ENCODE results near the gene ZNF674.
A peak's percentile ranks its signal among the peaks of the same experiment; 100 is the strongest.

ZNF674 gene

GRCh38 chrX:46545111-46546005 is at the start of gene ZNF674:
TSS of gene ZNF674 (minus strand) at chrX:46545421. CDS start at chrX:46542087, 3,334 bp downstream.
- peak; percentile 91 for DNase-seq

DNA sequence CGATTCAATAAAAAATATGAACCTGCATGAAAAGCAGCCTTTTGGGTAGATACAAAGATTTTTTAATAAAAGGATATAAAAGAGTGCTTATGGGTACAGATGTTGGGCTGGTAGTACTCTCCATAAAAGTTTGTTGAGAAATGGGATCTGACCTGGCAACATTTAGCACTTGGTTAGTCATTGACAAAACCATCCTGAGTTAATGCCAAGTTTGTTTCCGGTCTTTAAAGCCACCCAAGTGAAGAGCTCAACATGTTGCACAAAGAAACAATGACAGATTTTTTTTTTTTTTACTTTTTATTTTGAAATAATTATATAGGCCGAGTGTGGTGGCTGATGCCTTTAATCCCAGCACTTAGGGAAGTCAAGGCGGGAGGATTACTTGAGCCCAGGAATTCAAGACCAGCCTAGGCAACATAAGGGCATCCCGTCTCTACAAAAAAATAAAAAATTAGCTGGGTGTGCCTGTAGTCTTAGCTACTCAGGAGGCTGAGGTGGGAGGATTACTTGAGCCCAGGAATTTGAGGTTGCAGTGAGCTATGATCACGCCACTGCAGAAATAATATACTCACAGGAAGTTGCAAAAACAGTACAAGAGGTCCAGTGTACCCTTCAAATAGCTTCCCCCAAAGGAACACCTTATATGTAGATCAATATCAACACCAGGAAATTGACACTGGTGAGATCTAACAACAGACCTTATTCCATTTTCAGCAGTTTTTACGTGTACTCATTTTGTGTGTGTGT is 44.9 kb upstream of the ZNF674 start:
- no peak for DNase-seq

- peak; percentile 44 for DNase-seq
These were observed 43.0 kb upstream of the ZNF674 start for GRCh38 chrX:46588263-46588662.

DNA sequence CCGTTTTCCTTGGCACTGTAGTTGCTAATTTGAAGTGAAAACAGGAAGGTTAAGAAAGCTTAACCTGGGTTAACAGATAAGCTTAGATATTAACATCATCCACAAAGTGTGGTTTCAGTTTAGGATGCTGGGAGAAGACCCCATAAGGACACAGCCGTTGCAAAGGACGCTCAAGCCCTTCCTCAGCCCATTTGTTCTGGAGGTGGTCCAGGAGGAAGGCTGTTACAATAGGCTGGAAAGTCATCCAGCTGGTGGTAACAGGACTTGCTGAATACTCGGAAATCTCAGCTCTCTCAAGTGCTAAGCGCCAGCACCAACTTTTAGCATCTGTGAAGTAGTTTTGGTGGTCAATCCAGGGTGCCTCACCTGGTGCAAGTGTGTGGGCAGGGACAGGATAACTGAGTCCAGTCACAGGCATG is 42.5 kb upstream of the ZNF674 start:
- no peak for DNase-seq

DNA sequence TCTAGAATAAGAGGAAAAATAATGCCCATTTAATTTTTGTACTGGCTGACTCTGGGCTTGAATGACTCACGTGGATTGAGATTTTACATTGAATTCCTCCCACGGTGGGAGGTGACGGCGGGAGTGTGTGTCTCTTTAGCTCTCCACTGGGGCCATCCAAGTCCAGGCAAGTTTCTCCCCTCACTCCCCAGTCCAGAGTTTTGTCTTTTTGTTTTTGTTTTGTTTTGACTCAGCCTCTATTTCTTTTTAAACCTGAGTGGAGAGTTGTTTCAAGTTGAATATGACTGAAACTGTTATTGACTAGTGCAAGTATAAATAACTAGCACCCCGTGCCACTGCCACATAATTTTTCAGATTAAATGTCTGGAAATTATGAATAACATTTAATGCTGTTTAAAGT is 41.9 kb upstream of the ZNF674 start:
- no peak for DNase-seq

DNA sequence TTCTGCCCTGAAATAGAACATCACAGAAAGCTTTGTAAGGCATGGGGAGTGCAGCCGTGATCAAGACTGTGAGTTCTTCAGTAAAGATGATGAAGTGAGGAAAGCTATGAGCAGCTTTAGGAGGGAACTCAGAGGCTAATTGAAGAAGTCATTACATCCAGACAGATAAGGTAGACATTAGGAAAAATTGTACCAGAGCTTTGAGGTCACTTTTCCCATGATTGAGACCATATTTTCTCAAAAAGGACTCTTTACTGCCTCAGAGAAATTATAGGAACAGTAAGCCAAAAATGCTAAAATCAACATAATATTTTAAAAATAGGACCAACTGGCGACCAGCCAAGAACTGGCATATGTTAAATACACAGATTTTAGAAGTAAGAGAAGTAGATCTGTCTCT is 39.5 kb upstream of the ZNF674 start:
- no peak for DNase-seq

DNA sequence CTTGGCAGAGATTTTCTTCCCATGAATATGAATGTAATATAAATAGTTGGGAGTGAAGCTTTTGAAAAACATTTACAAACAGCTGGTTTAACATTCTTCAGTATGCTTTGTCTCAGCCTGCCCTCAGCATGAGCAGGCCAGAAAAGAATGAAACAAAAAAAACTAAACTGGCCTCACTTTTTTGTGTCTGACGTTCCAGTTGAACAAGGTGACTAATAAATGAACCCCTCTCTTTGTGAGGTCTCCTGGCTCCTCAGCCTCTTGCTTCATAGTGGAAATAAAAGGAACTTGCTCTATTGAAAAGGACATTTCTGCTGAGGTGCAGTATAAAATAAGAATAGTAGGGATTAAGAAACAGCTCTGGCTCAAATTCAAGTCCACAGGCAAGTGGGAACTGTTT is 37.7 kb upstream of the ZNF674 start:
- no peak for DNase-seq

GRCh38 chrX:46582325-46582724 is 37.1 kb upstream of the ZNF674 start:
- no peak for DNase-seq

DNA sequence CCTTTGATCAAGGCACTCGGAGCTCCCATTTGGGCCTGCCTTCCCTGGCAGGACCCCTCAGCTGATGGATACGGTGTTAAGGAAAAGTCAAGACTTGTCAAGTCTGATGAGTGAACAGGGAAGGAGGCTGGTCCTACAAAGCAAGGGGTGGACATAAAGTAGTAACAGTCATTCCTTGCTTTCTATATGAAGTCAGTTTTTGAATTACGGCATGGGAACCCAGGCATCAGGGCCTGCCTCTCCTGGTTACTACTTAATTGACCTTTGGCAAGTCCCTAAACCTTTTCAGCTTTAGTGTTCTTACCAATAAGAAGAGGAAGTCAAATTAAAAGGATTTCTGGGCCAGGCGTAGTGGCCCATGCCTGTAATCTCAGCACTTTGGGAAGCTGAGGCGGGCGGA is 35.4 kb upstream of the ZNF674 start:
- no peak for DNase-seq

GRCh38 chrX:46579250-46579649 is 34.0 kb upstream of the ZNF674 start:
- DNase-seq: no peak

DNA sequence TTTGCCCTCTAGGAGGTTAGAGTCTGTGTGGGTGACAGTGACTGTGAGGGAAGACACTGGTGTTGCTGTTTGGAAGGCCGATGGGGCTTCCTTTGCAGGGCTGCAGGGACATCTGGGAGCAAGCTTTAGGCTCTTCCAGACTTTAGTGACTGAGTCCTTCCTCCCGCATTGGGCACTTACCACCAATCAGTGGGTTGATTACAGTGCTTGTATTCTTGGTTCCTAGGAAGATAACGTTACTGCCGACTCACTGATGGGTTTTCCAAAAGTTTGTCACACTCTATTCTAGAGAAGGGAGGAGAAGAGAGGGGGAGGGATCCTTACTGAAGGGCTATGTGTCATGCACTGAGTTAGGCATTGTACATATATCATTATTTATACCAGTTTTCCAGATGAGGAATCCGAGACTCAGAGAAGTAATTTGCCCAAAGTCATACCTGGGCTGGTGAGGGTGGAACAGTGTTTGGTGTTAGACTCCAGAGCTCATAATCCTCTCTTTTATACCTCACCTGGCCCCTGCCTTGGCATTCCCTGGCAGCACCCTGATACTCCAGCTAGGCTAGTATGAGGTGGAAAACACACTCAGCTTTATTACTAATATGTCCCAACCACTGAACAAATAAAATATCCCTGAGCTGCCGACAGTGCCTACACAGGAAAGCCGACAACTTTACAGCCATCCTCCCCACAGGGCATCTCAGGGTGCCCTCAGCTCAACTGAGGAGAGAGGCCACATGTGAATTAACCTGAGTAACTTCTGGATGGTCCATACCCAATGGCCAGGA is 32.2 kb upstream of the ZNF674 start:
- no peak for DNase-seq

GRCh38 chrX:46576458-46576857 is 31.2 kb upstream of the ZNF674 start:
- DNase-seq: no peak

- DNase-seq: no peak
These were observed 30.8 kb upstream of the ZNF674 start for GRCh38 chrX:46575991-46576392.

GRCh38 chrX:46575586-46575985 is 30.4 kb upstream of the ZNF674 start:
- DNase-seq: no peak

GRCh38 chrX:46574774-46575381 is 29.7 kb upstream of the ZNF674 start:
- peak; percentile 47 for DNase-seq

DNA sequence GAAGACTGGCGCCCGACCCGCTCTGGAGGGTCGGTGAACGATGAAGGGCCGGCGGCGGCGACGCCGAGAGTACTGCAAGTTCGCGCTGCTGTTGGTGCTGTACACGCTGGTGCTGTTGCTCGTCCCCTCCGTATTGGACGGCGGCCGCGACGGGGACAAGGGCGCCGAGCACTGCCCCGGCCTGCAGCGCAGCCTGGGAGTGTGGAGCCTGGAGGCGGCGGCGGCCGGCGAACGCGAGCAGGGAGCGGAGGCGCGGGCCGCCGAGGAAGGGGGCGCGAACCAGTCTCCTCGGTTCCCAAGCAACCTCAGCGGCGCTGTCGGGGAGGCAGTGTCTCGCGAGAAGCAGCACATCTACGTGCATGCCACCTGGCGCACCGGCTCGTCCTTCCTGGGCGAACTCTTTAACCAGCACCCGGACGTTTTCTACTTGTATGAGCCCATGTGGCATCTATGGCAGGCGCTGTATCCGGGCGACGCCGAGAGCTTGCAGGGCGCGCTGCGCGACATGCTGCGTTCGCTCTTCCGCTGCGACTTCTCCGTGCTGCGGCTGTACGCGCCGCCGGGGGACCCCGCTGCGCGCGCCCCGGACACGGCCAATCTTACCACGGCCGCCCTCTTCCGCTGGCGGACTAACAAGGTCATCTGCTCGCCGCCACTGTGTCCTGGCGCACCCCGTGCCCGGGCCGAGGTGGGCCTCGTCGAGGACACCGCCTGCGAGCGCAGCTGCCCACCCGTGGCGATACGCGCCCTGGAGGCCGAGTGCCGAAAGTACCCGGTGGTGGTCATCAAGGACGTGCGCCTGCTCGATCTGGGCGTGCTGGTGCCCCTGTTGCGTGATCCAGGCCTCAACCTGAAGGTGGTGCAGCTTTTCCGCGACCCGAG is 28.9 kb upstream of the ZNF674 start:
- DNase-seq: peak; percentile 55

- DNase-seq: peak; percentile 62
These were observed 28.2 kb upstream of the ZNF674 start, which contains the start of gene CHST7 for GRCh38 chrX:46573331-46573891. TSS of gene CHST7 (plus strand) at chrX:46573765. CDS start at chrX:46573932, 167 bp downstream.

GRCh38 chrX:46572340-46572936 is 27.2 kb upstream of the ZNF674 start:
- peak; percentile 20 for DNase-seq

- DNase-seq: no peak
These were observed 26.5 kb upstream of the ZNF674 start for GRCh38 chrX:46571423-46572339.

GRCh38 chrX:46569621-46570020 is 24.4 kb upstream of the ZNF674 start:
- DNase-seq: no peak

Data from activated CD8-positive, alpha-beta memory T cell treated with anti-CD3 and anti-CD28 coated beads, Interleukin-2, amount 50 U/mL, for 4 hours (primary cell).